Erythroblast (primary cell): ENCODE measurements around the gene UBAC2.
"Not testable (repeated sequence)": the region's sequence is repeated elsewhere in the genome, so short reads cannot be mapped to it uniquely, and the experiment has no call there.

Experiments
- DNase-seq, 2 experiments: peaks; one replicate each; lab custom pipeline; 2025; lab: John Stamatoyannopoulos, UW
- GATA1 ChIP-seq: IDR thresholded peaks from 2 replicates; pipeline ENCODE4 v1.6.1; 2011; ENCODE audit warnings: low read depth, mild to moderate bottlenecking, control low read depth, low read length, moderate library complexity
- POLR2A ChIP-seq: IDR thresholded peaks from 2 replicates; pipeline ENCODE4 v1.6.1; 2011; ENCODE audit warnings: mild to moderate bottlenecking, low read length

UBAC2 gene

GRCh38 chr13:99405966-99406365 lies 205.3 kb downstream of the UBAC2 start:
- TF ChIP-seq POLR2A (no peak), GATA1 (no peak)
- no peak for DNase-seq

- DNase-seq, result no peak
- TF ChIP-seq GATA1 (no peak), POLR2A (no peak)
Measured at GRCh38 chr13:99406799-99407201, 206.1 kb downstream of the UBAC2 start.

GRCh38 chr13:99407906-99408702 lies 207.4 kb downstream of the UBAC2 start:
- TF ChIP-seq POLR2A (no peak), GATA1 (no peak)
- no peak for DNase-seq

DNA sequence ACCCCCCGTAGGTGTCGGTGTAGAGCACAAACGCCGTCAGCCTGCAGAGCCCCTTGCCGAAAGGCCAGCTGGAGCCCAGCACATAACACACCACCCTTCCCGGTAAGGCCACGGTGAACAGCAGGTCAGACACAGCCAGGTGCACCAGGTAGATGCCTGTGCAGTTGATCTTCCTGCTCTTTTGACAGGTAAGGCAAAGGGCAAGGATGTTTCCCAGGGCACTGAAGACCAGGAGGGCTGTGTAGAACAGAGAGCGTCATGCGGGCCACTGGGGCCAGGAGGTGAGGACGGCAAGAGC lies 208.0 kb downstream of the UBAC2 start:
- no peak for DNase-seq
- TF ChIP-seq POLR2A, result no peak

DNA sequence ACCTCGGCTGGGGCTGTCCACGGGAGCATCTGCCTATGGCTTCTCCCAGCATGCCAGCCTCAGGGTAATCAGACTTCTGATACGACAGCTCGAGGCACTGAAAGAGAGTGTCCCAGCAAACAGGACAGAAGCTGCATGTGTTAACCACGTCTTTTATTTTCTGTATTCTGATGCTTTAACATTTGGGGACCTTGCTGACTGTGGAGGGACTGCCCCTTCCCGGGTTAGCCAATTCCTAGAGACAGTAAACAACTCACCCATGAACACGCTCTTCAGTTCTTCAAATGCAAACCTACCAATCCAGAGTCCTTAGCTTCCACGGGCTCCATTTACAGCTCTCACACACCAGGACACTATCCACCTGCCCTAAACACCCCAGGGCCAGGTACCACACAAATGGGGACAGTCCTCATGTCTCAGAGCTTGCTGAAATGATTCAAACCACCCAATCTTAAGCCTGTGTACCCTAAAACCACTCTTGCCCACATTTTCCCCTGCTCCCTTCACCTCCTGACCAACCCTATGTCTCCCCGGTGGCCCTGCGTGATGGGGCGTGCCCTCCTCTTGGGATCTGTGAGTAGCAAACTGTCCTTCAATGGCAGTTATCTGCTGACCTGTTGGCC lies 208.9 kb downstream of the UBAC2 start:
- DNase-seq, result not testable (repeated sequence)

- not testable (repeated sequence) for DNase-seq
Measured at GRCh38 chr13:99410646-99411475, 210.2 kb downstream of the UBAC2 start.

GRCh38 chr13:99412856-99413255 lies 212.2 kb downstream of the UBAC2 start:
- TF ChIP-seq GATA1 (no peak), POLR2A (no peak)
- no peak for DNase-seq

- no peak for DNase-seq
- TF ChIP-seq POLR2A, result no peak
- no peak for TF ChIP-seq GATA1
Measured at GRCh38 chr13:99414048-99414995, 213.7 kb downstream of the UBAC2 start.

- no peak for DNase-seq
- TF ChIP-seq POLR2A (no peak), GATA1 (no peak)
Measured at GRCh38 chr13:99415014-99415650, 214.5 kb downstream of the UBAC2 start.

GRCh38 chr13:99415851-99416331 lies 215.2 kb downstream of the UBAC2 start:
- no peak for DNase-seq
- TF ChIP-seq GATA1 (no peak), POLR2A (no peak)

- DNase-seq, result no peak
- TF ChIP-seq GATA1 (no peak), POLR2A (no peak)
Measured at GRCh38 chr13:99416411-99417121, 215.9 kb downstream of the UBAC2 start.
